ENCODE data around the gene ALKBH5.

The ALKBH5 gene

GRCh38 chr17:18224053-18224386 lies 40.4 kb downstream of the ALKBH5 start:
- no peaks in the 10 kb centered on the region for H3K9me3 ChIP-seq (ENCODE audit: insufficient read depth, low read length)
- no peaks in the 10 kb centered on the region for H3K27me3 ChIP-seq (ENCODE audit: insufficient read depth, insufficient read length)
- peaks cover 6% of the 10 kb centered on the region for H3K36me3 ChIP-seq (ENCODE audit: insufficient read depth, insufficient read length, low read length)
- H3K9ac ChIP-seq (ENCODE audit: insufficient read length, low read depth): peak overlapping the region; percentile 86
- H3K4me3 ChIP-seq (ENCODE audit: insufficient read length, low read depth): peak overlapping the region; percentile 33
- peaks cover 5% of the 10 kb centered on the region for H3K4me1 ChIP-seq (ENCODE audit: insufficient read depth, insufficient read length)
- DNase-seq (ENCODE audit: low read depth, low spot score): no peak
- TF ChIP-seq ZNF274 (IDR thresholded peaks at IDR 0.05; ENCODE audit: low read depth, low read length) (no peak), YY1 (IDR thresholded peaks at IDR 0.05; ENCODE audit: insufficient read depth, insufficient read length) (no peak), SUZ12 (IDR thresholded peaks at IDR 0.05; ENCODE audit: extremely low read depth, insufficient read depth, insufficient read length) (no peak)

- Histone ChIP-seq H3K4me1 (ENCODE audit: insufficient read depth, insufficient read length) (peaks cover 5% of the 10 kb centered on the region), H3K9me3 (ENCODE audit: insufficient read depth, low read length) (no peaks in the 10 kb centered on the region), H3K4me3 (ENCODE audit: insufficient read length, low read depth) (peak overlapping the region; percentile 52), H3K27me3 (ENCODE audit: insufficient read depth, insufficient read length) (no peaks in the 10 kb centered on the region), H3K36me3 (ENCODE audit: insufficient read depth, insufficient read length, low read length) (peaks cover 8% of the 10 kb centered on the region), H3K9ac (ENCODE audit: insufficient read length, low read depth) (peak overlapping the region; percentile 86)
- TF ChIP-seq YY1 (IDR thresholded peaks at IDR 0.05; ENCODE audit: insufficient read depth, insufficient read length) (no peak), SUZ12 (IDR thresholded peaks at IDR 0.05; ENCODE audit: extremely low read depth, insufficient read depth, insufficient read length) (no peak), ZNF274 (IDR thresholded peaks at IDR 0.05; ENCODE audit: low read depth, low read length) (no peak)
- peak; percentile 79 for DNase-seq (ENCODE audit: low read depth, low spot score)
Observed at GRCh38 chr17:18224387-18225120, 40.9 kb downstream of the ALKBH5 start.

- DNase-seq (ENCODE audit: low read depth, low spot score): peak; percentile 88
- Histone ChIP-seq H3K9ac (ENCODE audit: insufficient read length, low read depth) (peak within 1 kb of the TSS; percentile 92), H3K36me3 (ENCODE audit: insufficient read depth, insufficient read length, low read length) (peaks cover 13% of the 10 kb centered on the region), H3K27me3 (ENCODE audit: insufficient read depth, insufficient read length) (no peaks in the 10 kb centered on the region), H3K4me3 (ENCODE audit: insufficient read length, low read depth) (peak within 1 kb of the TSS; percentile 79), H3K4me1 (ENCODE audit: insufficient read depth, insufficient read length) (peaks cover 8% of the 10 kb centered on the region), H3K9me3 (ENCODE audit: insufficient read depth, low read length) (no peaks in the 10 kb centered on the region)
- TF ChIP-seq SUZ12 (IDR thresholded peaks at IDR 0.05; ENCODE audit: extremely low read depth, insufficient read depth, insufficient read length): no peak
- no peak for TF ChIP-seq YY1 (IDR thresholded peaks at IDR 0.05; ENCODE audit: insufficient read depth, insufficient read length)
- TF ChIP-seq ZNF274 (IDR thresholded peaks at IDR 0.05; ENCODE audit: low read depth, low read length): no peak
Observed at GRCh38 chr17:18225121-18225641, 41.6 kb downstream of the ALKBH5 start, which contains the start of gene LLGL1. LLGL1 (plus strand) TSS chr17:18225635; CDS start chr17:18225683, 48 bp downstream.

- peaks cover 10% of the 10 kb centered on the region for H3K4me1 ChIP-seq (ENCODE audit: insufficient read depth, insufficient read length)
- DNase-seq (ENCODE audit: low read depth, low spot score): no peak
- TF ChIP-seq SUZ12 (IDR thresholded peaks at IDR 0.05; ENCODE audit: extremely low read depth, insufficient read depth, insufficient read length) (no peak), YY1 (IDR thresholded peaks at IDR 0.05; ENCODE audit: insufficient read depth, insufficient read length) (no peak), ZNF274 (IDR thresholded peaks at IDR 0.05; ENCODE audit: low read depth, low read length) (no peak)
- peak overlapping the region; percentile 79 for H3K4me3 ChIP-seq (ENCODE audit: insufficient read length, low read depth)
- H3K9ac ChIP-seq (ENCODE audit: insufficient read length, low read depth): peak overlapping the region; percentile 92
- no peaks in the 10 kb centered on the region for H3K9me3 ChIP-seq (ENCODE audit: insufficient read depth, low read length)
- no peaks in the 10 kb centered on the region for H3K27me3 ChIP-seq (ENCODE audit: insufficient read depth, insufficient read length)
- peaks cover 13% of the 10 kb centered on the region for H3K36me3 ChIP-seq (ENCODE audit: insufficient read depth, insufficient read length, low read length)
Observed at GRCh38 chr17:18225642-18226283, 42.1 kb downstream of the ALKBH5 start.

GRCh38 chr17:18226284-18226945 lies 42.8 kb downstream of the ALKBH5 start:
- DNase-seq (ENCODE audit: low read depth, low spot score): no peak
- Histone ChIP-seq H3K9me3 (ENCODE audit: insufficient read depth, low read length) (no peaks in the 10 kb centered on the region), H3K4me1 (ENCODE audit: insufficient read depth, insufficient read length) (peaks cover 10% of the 10 kb centered on the region), H3K36me3 (ENCODE audit: insufficient read depth, insufficient read length, low read length) (peaks cover 13% of the 10 kb centered on the region), H3K27me3 (ENCODE audit: insufficient read depth, insufficient read length) (no peaks in the 10 kb centered on the region), H3K4me3 (ENCODE audit: insufficient read length, low read depth) (peak overlapping the region; percentile 79), H3K9ac (ENCODE audit: insufficient read length, low read depth) (peak overlapping the region; percentile 92)
- TF ChIP-seq SUZ12 (IDR thresholded peaks at IDR 0.05; ENCODE audit: extremely low read depth, insufficient read depth, insufficient read length): no peak
- no peak for TF ChIP-seq ZNF274 (IDR thresholded peaks at IDR 0.05; ENCODE audit: low read depth, low read length)

- TF ChIP-seq YY1 (IDR thresholded peaks at IDR 0.05; ENCODE audit: insufficient read depth, insufficient read length) (no peak), ZNF274 (IDR thresholded peaks at IDR 0.05; ENCODE audit: low read depth, low read length) (no peak), SUZ12 (IDR thresholded peaks at IDR 0.05; ENCODE audit: extremely low read depth, insufficient read depth, insufficient read length) (no peak)
- Histone ChIP-seq H3K9me3 (ENCODE audit: insufficient read depth, low read length) (no peaks in the 10 kb centered on the region), H3K9ac (ENCODE audit: insufficient read length, low read depth) (no peak overlapping the region), H3K27me3 (ENCODE audit: insufficient read depth, insufficient read length) (no peaks in the 10 kb centered on the region), H3K4me3 (ENCODE audit: insufficient read length, low read depth) (no peak overlapping the region), H3K4me1 (ENCODE audit: insufficient read depth, insufficient read length) (peaks cover 10% of the 10 kb centered on the region), H3K36me3 (ENCODE audit: insufficient read depth, insufficient read length, low read length) (peaks cover 22% of the 10 kb centered on the region)
- DNase-seq (ENCODE audit: low read depth, low spot score): no peak
Observed at GRCh38 chr17:18227635-18228034, 44.0 kb downstream of the ALKBH5 start.
